DND-41 (cell line): ENCODE data around the gene COL4A2.

Experiments
- EZH2 ChIP-seq: IDR thresholded peaks from 3 replicates; pipeline ENCODE4 v1.6.1; 2012; ENCODE audit warnings: borderline replicate concordance, low read depth, mild to moderate bottlenecking, moderate library complexity, low read length, inconsistent platforms; ENCODE audit not compliant: severe bottlenecking
- TF ChIP-seq, protein P1 (sequence below): IDR thresholded peaks from 2 replicates; pipeline ENCODE4 v1.5.1; 2012; ENCODE audit warnings: borderline replicate concordance, low read length, moderate library complexity, mild to moderate bottlenecking; ENCODE audit not compliant: poor library complexity, severe bottlenecking; ENCODE audit errors: extremely low read depth

DNA sequence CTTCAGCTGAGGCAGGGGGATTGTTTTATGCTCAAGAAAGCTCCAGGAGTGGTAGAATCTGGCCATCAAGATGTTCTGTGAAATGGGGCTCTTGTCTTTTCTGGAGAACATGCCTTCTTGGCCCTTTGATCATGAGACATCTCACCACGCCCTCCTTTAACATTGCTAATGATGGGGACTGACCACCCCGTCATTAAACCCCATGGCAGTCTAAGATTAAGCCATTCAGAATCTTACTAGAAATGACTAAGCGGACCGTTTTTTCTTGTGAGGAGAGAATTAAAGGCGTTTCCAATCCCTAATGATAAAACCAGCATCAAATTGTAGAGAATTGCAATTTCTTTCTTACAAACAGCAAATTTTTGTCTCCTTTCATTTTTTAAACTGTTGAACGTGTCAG is 89.4 kb downstream of the COL4A2 start:
- TF ChIP-seq, protein P1, sequence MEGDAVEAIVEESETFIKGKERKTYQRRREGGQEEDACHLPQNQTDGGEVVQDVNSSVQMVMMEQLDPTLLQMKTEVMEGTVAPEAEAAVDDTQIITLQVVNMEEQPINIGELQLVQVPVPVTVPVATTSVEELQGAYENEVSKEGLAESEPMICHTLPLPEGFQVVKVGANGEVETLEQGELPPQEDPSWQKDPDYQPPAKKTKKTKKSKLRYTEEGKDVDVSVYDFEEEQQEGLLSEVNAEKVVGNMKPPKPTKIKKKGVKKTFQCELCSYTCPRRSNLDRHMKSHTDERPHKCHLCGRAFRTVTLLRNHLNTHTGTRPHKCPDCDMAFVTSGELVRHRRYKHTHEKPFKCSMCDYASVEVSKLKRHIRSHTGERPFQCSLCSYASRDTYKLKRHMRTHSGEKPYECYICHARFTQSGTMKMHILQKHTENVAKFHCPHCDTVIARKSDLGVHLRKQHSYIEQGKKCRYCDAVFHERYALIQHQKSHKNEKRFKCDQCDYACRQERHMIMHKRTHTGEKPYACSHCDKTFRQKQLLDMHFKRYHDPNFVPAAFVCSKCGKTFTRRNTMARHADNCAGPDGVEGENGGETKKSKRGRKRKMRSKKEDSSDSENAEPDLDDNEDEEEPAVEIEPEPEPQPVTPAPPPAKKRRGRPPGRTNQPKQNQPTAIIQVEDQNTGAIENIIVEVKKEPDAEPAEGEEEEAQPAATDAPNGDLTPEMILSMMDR = no peak
- no peak for TF ChIP-seq EZH2
